Aorta (tissue), 5 donors: ENCODE results near the gene PFKFB4. TPM values are rescaled to one million over a fixed set of nuclear protein-coding genes. Genes with fewer than 3 reads are reported as not detected.
A peak's percentile ranks its signal among the peaks of the same experiment; 100 is the strongest.

Experiments
- ATAC-seq: fragments of 200-7000 bp; cut with Tn5 transposase; one replicate; pipeline ENCODE4 v1.9.1; 2022; ENCODE audit warnings: moderate library complexity; ENCODE audit not compliant: low FRiP score
- DNase-seq, 2 donors: peaks; one replicate each; pipeline ENCODE4 v3.0.0-alpha.2; 2020
- H3K27ac ChIP-seq, 2 donors: one replicate each; pipeline ENCODE4 v1.5.1; 2013; ENCODE audit warnings: low read length in 2 of 2, mild to moderate bottlenecking in 2 of 2, moderate library complexity in 2 of 2, control low read depth in 1 of 2, inconsistent platforms in 1 of 2, low read depth in 1 of 2
- H3K27me3 ChIP-seq, 2 donors: one replicate each; pipeline ENCODE4 v1.6.1; 2013; ENCODE audit warnings: control low read depth in 1 of 2, low read length in 1 of 2, mild to moderate bottlenecking in 1 of 2, moderate library complexity in 1 of 2; ENCODE audit not compliant: insufficient read depth in 2 of 2, control insufficient read depth in 1 of 2
- H3K36me3 ChIP-seq, 2 donors: one replicate each; pipeline ENCODE4 v1.6.1; 2013; ENCODE audit warnings: control low read depth in 1 of 2, low read length in 1 of 2, mild to moderate bottlenecking in 1 of 2; ENCODE audit not compliant: insufficient read depth in 2 of 2, control insufficient read depth in 1 of 2
- H3K4me1 ChIP-seq, 2 donors: one replicate each; pipeline ENCODE4 v1.6.1; 2013; ENCODE audit warnings: low read length in 2 of 2, control low read depth in 1 of 2, mild to moderate bottlenecking in 1 of 2, moderate library complexity in 1 of 2; ENCODE audit not compliant: insufficient read depth in 2 of 2, control insufficient read depth in 1 of 2
- H3K4me3 ChIP-seq, 2 donors: one replicate each; pipeline ENCODE4 v1.5.1; 2013; ENCODE audit warnings: low read length in 2 of 2, control low read depth in 1 of 2, mild to moderate bottlenecking in 1 of 2
- H3K9me3 ChIP-seq: one replicate; pipeline ENCODE4 v1.6.1; 2013; ENCODE audit warnings: mild to moderate bottlenecking, low read length; ENCODE audit not compliant: control insufficient read depth
- WGBS, 2 donors: extraction: QIAGEN DNeasy Blood & Tissue Kit; methylation state at CpG; one replicate each; pipeline ENCODE4 v1.1.7; 2013; 5-methylcytosine and 5-hydroxymethylcytosine counted together
- intact Hi-C, 2 donors: fragments of 100-400 bp; cut with DNase I; formaldehyde crosslinking; loops; one replicate each; pipeline versions ENCODE4 v1.14.2 to v1.15.0; 2022
- polyA plus RNA-seq, 2 donors: library from polyadenylated mRNA; stranded (reverse); fragments of 200-250 nt; gene quantifications; one replicate each; pipeline ENCODE4 v1.2.3, GENCODE V29; 2013
- total RNA-seq, 2 donors: library from RNA; stranded (reverse); fragmentation: NEBNext Ultra II Directional; extraction: Animal tissue kit (Norgen Biotek cat#: 25700); gene quantifications; one replicate each; pipeline ENCODE4 v1.2.1, GENCODE V29; 2021
- donor health status: healthy with polysubstance abuse.
- donor health status: Bipolar disorder and iron deficiency.
- donor health status: DM: no; HTN: no; CAD: no.
- donor health status: DM: no; HTN: no; CAD: no.
- donor health status: DM: yes; HTN: yes; CAD: no.

Gene PFKFB4
- total and polyA plus RNA-seq, 4 donors = 2.8 to 14.6 (median 6.4) TPM

DNA sequence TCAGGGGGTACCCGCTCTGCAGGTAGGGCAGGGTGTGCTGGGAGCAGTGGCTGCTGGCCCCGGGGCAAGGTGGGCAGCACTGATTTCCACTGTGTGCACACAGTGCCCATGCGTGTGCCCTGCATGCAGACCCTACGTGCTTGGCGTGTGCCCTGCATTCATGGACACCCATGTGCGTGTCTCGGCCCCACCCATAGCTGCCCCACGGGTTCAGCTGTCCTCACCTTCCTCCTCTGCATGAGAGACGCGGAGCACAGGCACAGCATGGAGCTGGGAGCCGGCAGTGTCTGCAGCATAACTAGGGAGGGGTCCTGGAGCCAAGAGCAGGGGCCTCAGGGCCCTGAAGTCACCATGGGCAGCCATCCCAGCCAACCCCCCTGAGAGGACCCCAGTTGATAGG lies 8.6 kb upstream of the PFKFB4 start:
- no peak overlapping the region for H3K27ac ChIP-seq
- no peak overlapping the region for H3K4me3 ChIP-seq
- no peaks in the 10 kb centered on the region for H3K36me3 ChIP-seq
- peaks cover 0 to 2% of the 10 kb centered on the region in 2 donors for H3K4me1 ChIP-seq
- ATAC-seq (no peak), DNase-seq (no peak)
- intact Hi-C loops = no loop called here
- WGBS, 2 donors = 83 to 90% methylated on average over 11 of the region's 11 CpGs
- no peaks in the 10 kb centered on the region for H3K27me3 ChIP-seq
- H3K9me3 ChIP-seq = no peaks in the 10 kb centered on the region

DNA sequence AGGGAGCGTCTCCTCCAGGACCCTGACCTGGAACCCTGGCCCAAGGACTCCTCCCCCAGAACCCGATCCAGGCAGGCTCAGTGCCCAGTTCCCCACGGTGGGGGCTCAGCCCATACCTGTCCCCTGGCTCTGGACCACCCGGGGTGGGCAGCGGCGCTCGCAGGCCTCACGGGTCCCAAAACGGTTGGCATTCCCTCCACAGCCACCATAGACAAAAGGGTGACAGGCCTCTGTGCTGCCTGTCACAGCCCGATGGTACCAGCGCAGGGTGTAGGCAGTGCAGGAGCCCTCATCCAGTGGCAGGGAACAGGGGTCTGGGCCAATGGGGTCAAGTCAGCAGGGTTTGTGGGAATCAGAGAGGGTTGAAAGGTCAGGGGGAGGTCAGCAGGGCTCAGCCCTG lies 8.1 kb upstream of the PFKFB4 start:
- Histone ChIP-seq H3K27me3 (no peaks in the 10 kb centered on the region), H3K4me3 (no peak overlapping the region), H3K4me1 (peaks cover 0 to 3% of the 10 kb centered on the region in 2 donors), H3K9me3 (no peaks in the 10 kb centered on the region), H3K36me3 (no peaks in the 10 kb centered on the region), H3K27ac (no peak overlapping the region)
- no peak for ATAC-seq
- no peak for DNase-seq
- 85 to 92% methylated on average over 11 of the region's 11 CpGs for WGBS, 2 donors
- intact Hi-C loops = no loop called here

DNA sequence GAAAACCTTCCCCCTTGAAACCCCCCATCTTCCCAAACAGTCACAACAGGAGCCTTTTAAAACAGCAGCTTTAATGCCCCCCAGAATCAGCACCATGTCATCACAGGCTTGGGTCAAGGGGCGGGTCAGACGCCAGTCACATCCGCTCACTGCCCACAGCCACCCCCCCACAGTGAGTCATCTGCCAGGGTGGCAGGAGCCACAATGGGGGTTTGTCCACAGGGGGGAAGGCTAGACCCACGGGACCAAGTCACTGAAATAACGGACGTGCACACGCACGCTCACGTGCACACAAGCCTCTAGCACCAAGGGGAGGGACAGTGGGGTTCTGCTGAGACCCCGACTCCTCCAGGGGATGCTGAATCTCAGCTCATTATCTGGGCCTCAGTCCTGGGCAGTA lies 7.4 kb upstream of the PFKFB4 start:
- no peak for ATAC-seq
- H3K4me3 ChIP-seq = no peak overlapping the region
- H3K36me3 ChIP-seq = no peaks in the 10 kb centered on the region
- H3K4me1 ChIP-seq = peaks cover 0 to 3% of the 10 kb centered on the region in 2 donors
- no peaks in the 10 kb centered on the region for H3K9me3 ChIP-seq
- intact Hi-C loops = no loop called here
- H3K27ac ChIP-seq = no peak overlapping the region
- 76 to 78% methylated on average over 10 of the region's 10 CpGs for WGBS, 2 donors
- H3K27me3 ChIP-seq = no peaks in the 10 kb centered on the region
- DNase-seq = peak in 1 of 2 donors; percentile 85

DNA sequence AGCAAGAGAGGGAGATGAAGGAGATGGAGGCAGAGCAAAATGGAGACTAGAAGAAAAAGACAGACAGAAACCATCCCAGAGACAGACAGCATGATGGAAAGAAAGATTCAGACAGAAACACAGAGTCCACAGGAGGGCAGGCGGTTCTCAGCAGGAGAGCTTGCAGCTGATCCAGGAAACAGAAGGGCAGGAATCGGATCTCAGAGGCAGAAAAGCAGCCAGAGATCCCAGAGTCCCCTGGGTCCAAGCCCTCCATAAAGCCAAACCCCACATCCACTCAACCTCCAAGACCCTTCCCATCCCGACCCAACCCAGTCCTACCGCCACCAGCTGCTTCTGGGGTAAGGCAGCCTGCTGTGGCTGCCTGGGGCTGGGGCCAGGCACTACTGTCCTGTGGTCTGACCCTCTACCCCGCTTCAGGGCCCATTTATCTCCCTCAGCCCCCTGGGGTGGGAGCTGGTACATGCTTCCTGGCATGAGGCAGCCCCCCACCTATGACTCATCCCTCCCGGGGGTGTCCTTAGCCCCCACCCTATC lies 6.8 kb upstream of the PFKFB4 start, which contains the start of gene UCN2:
UCN2 (minus strand) TSS at position 400 of the 537 bp plus-strand sequence. CDS start 657 bp downstream, outside the sequence.
- no peak for ATAC-seq
- intact Hi-C loops = no loop called here
- Histone ChIP-seq H3K27ac (no peak within 1 kb of the TSS), H3K4me1 (peaks cover 0 to 3% of the 10 kb centered on the region in 2 donors), H3K27me3 (no peaks in the 10 kb centered on the region), H3K9me3 (no peaks in the 10 kb centered on the region), H3K4me3 (no peak within 1 kb of the TSS), H3K36me3 (no peaks in the 10 kb centered on the region)
- 76 to 77% methylated on average over 6 of the region's 6 CpGs for WGBS, 2 donors
- no peak for DNase-seq

DNA sequence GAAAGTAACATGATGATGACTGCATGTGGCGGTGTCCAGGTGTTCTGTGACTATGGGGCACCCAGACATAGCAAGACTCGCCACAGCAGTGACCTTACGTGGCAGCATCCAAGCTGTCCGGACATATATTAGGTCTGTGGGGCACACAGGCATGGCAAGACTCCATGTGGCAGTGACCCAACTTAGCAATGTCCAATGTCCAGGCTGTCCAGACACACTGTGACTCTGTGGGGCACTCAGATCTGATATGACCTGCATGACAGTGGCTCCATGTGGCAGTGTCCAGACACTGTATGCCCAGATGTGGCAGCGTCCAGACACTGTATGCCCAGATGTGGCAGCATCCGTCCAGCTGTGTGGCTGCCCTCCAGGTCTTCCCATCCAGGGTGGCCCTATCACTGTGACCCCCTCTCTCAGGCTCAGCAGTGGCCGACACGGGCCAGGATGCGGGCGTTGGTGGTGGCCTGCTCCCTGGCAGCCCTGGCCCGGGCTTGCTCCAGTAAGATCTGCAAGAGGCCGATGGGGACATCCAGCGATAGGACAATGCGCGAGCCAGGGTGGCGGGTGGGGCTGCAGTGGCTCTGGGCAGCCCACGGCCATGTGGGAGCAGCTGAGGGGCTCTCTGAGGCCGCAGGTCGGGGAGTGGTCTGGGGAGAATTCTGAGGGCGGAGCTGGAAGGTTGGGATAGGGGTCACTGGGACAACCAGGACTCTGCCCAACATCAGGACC lies 5.9 kb upstream of the PFKFB4 start:
- no peaks in the 10 kb centered on the region for H3K36me3 ChIP-seq
- H3K27me3 ChIP-seq = no peaks in the 10 kb centered on the region
- H3K4me3 ChIP-seq = no peak overlapping the region
- DNase-seq (no peak), ATAC-seq (no peak)
- H3K4me1 ChIP-seq = peaks cover 0 to 3% of the 10 kb centered on the region in 2 donors
- WGBS, 2 donors = 91 to 92% methylated on average over 20 of the region's 20 CpGs
- no peak overlapping the region for H3K27ac ChIP-seq
- intact Hi-C loops = no loop called here
- no peaks in the 10 kb centered on the region for H3K9me3 ChIP-seq

DNA sequence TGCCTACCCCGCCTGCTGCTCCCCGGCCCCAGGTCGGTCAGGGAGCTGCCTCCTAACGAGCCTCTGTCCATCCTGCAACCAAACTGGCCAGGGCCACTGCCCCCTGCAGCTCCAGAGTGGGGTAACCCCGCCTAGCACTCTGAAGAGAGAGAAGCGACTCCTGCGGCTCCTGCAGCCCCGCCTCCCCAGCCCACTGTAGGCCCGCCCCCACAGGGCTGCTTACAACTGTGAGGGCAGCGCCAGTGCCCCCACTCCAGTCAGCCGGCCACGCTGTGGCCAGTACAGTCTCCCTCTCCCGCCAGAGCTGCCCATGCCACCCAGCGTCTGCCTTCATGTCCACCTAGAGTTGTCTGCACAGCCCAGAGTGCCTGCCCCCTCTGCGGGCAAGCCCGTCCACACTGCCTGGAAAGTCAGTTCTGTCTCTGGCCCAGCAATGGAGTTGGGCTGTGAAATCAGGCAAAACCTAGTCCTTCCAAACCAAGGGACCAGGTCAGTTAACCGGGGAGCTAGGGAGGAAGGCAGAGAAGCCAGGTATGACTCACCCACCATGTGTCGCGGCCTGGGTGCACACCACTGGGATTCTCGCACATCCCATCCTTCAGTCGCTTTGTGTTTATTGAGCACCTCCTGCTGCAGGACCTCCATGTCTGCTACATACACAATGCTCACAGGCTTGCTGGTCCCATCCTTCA lies 4.6 kb upstream of the PFKFB4 start:
- intact Hi-C loops = loop anchor here in 1 of 2 donors (2.0 kb wide), 1 partner anchor 36 kb away; no protein-coding TSS in a partner anchor
- 21 to 22% methylated on average over 21 of the region's 21 CpGs for WGBS, 2 donors

DNA sequence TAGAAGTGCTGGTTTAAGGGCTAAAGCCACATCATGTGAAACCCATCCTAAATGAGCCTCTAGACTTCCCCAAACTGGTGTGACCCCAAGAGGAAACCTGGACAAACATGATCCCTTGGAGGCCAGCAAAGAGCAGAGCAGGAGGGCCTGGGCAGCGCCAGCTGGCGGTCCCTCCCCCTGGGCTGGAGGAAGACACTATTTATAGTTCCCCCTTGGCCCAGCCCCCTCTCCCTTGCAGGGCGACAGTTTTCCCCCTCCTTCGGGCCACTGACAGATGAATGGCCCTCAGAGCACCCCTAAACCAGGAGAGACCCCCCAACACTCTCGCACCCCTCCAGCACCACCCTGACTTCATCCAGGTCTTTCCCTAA lies 4.0 kb upstream of the PFKFB4 start:
- ATAC-seq = no peak
- peak in 1 of 2 donors; percentile 73 for DNase-seq
- Histone ChIP-seq H3K27me3 (no peaks in the 10 kb centered on the region), H3K4me1 (peaks cover 0 to 3% of the 10 kb centered on the region in 2 donors), H3K9me3 (no peaks in the 10 kb centered on the region), H3K27ac (peak overlapping the region in 1 of 2 donors; percentile 38), H3K36me3 (no peaks in the 10 kb centered on the region), H3K4me3 (peak overlapping the region in 1 of 2 donors; percentile 22)
- intact Hi-C loops = loop anchor here in 1 of 2 donors (2.0 kb wide), 1 partner anchor 36 kb away; no protein-coding TSS in a partner anchor
- WGBS, 2 donors = 0 to 2% methylated on average over 5 of the region's 5 CpGs

More for the DNA sequence above, 4.6 kb upstream of the PFKFB4 start:
- no peaks in the 10 kb centered on the region for H3K27me3 ChIP-seq
- peaks cover 0 to 3% of the 10 kb centered on the region in 2 donors for H3K4me1 ChIP-seq
- DNase-seq (peak; percentile 86 to 89), ATAC-seq (no peak)
- no peaks in the 10 kb centered on the region for H3K36me3 ChIP-seq
- no peaks in the 10 kb centered on the region for H3K9me3 ChIP-seq
- peak overlapping the region in 1 of 2 donors; percentile 22 for H3K4me3 ChIP-seq
- H3K27ac ChIP-seq = peak overlapping the region in 1 of 2 donors; percentile 38

DNA sequence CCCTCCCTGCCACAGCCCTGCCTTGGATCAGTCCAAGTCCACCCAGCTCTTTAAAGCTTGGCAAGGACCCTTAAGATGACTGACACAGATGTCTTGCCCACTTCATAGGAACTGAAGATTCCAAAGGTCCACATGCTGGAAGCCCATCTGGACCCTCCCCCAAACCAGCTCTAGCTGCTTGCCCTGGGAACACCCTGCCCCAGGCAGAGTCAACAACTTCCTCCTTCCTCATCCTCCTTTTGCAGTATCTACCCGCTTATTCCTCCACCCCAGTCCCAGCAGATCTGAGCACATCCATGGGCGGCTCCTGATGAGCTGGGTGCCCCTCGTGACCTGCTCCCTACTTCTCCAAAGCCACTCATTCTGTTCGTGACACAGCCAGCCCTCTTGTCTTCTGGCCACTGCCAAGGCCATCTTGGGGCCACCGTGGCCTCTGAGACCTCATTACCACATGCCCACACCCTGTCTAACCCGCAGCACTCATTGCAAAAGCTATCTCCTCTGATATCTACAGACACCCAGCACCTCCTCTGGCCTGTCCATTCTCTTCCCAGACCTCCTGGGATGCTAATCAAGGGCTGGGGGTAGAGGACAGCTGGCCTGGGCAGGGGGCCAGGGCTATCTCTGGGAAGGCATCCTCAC lies 2.0 kb upstream of the PFKFB4 start:
- Histone ChIP-seq H3K4me1 (peaks cover 0 to 3% of the 10 kb centered on the region in 2 donors), H3K27me3 (no peaks in the 10 kb centered on the region), H3K4me3 (no peak overlapping the region), H3K27ac (no peak overlapping the region), H3K9me3 (no peaks in the 10 kb centered on the region), H3K36me3 (no peaks in the 10 kb centered on the region)
- no peak for ATAC-seq
- intact Hi-C loops = loop anchor here (1.0 to 5.0 kb wide), 2 partner anchors 39 to 77 kb away; partner anchors contain the start of genes COL7A1 (in 1 of the 2) and SLC26A6 (in 1 of the 2)
- peak in 1 of 2 donors; percentile 86 for DNase-seq
- 80 to 83% methylated on average over 6 of the region's 6 CpGs for WGBS, 2 donors
